C4-2B (cell line): ENCODE results near the gene EHD2.

Experiments
- ZFX ChIP-seq: fragments of 450-650 bp; IDR thresholded peaks from 2 replicates; pipeline ENCODE4 v1.6.1; 2017
- TF ChIP-seq, protein P1 (sequence below): fragments of 450-650 bp; conservative IDR thresholded peaks from 2 replicates; pipeline ENCODE4 v1.5.1; 2017; ENCODE audit warnings: mild to moderate bottlenecking

GRCh38 chr19:47699360-47699917 is 13.8 kb upstream of the EHD2 start:
- TF ChIP-seq, protein P1, sequence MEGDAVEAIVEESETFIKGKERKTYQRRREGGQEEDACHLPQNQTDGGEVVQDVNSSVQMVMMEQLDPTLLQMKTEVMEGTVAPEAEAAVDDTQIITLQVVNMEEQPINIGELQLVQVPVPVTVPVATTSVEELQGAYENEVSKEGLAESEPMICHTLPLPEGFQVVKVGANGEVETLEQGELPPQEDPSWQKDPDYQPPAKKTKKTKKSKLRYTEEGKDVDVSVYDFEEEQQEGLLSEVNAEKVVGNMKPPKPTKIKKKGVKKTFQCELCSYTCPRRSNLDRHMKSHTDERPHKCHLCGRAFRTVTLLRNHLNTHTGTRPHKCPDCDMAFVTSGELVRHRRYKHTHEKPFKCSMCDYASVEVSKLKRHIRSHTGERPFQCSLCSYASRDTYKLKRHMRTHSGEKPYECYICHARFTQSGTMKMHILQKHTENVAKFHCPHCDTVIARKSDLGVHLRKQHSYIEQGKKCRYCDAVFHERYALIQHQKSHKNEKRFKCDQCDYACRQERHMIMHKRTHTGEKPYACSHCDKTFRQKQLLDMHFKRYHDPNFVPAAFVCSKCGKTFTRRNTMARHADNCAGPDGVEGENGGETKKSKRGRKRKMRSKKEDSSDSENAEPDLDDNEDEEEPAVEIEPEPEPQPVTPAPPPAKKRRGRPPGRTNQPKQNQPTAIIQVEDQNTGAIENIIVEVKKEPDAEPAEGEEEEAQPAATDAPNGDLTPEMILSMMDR, result peak; percentile 76
- no peak for TF ChIP-seq ZFX
